Keratinocyte (primary cell): ENCODE results near the gene GRK6. TPM values are rescaled to one million over a fixed set of nuclear protein-coding genes. Genes with fewer than 3 reads are reported as not detected.
A peak's percentile ranks its signal among the peaks of the same experiment; 100 is the strongest.

ENCODE experiments used
- DNase-seq: peaks from one replicate; pipeline ENCODE4 v3.0.0-alpha.2; 2011; ENCODE audit warnings: low read depth, missing footprints, low spot score
- FAIRE-seq: peaks from 2 replicates; lab custom pipeline; 2011; peaks lifted over from hg19 to GRCh38; lab: Jason Lieb, UNC
- H2AFZ ChIP-seq: 2 replicates; pipeline ENCODE4 v1.6.0; 2012; ENCODE audit warnings: low read length, control low read depth, inconsistent platforms; ENCODE audit not compliant: control insufficient read depth
- H3K27ac ChIP-seq: 2 replicates; pipeline ENCODE4 v1.5.1; 2011; ENCODE audit warnings: low read length; ENCODE audit not compliant: control insufficient read depth, insufficient read depth
- H3K27me3 ChIP-seq: 3 replicates; pipeline ENCODE4 v1.6.0; 2011; ENCODE audit warnings: low read length; ENCODE audit not compliant: control insufficient read depth, insufficient read depth; ENCODE audit errors: extremely low read depth
- H3K36me3 ChIP-seq, 2 experiments: 2 replicates in 1 of 2; 3 replicates in 1 of 2; pipeline ENCODE4 v1.5.1; 2011; ENCODE audit warnings: low read length in 2 of 2, mild to moderate bottlenecking in 1 of 2; ENCODE audit not compliant: control insufficient read depth in 2 of 2, insufficient read depth in 2 of 2; ENCODE audit errors: extremely low read depth in 1 of 2
- H3K4me1 ChIP-seq: 3 replicates; pipeline ENCODE4 v1.5.1; 2011; ENCODE audit warnings: low read length; ENCODE audit not compliant: control insufficient read depth, insufficient read depth; ENCODE audit errors: extremely low read depth
- H3K4me2 ChIP-seq: 3 replicates; pipeline ENCODE4 v1.6.0; 2011; ENCODE audit warnings: low read depth, low read length; ENCODE audit not compliant: control insufficient read depth, insufficient read depth; ENCODE audit errors: extremely low read depth
- H3K4me3 ChIP-seq, 3 experiments: fragments of 200-600 bp in 1 of 3; sonication (generic) in 1 of 3; 2 replicates in 2 of 3; 3 replicates in 1 of 3; pipeline ENCODE4 v1.5.1; 2011 to 2016; ENCODE audit warnings: low read length in 3 of 3, mild to moderate bottlenecking in 3 of 3, control low read depth in 2 of 3, inconsistent platforms in 1 of 3, low read depth in 1 of 3, mixed read lengths in 1 of 3, mixed run types in 1 of 3, moderate library complexity in 1 of 3; ENCODE audit not compliant: control insufficient read depth in 2 of 3, insufficient read depth in 2 of 3; ENCODE audit errors: extremely low read depth in 1 of 3
- H3K79me2 ChIP-seq: 2 replicates; pipeline ENCODE4 v1.6.0; 2012; ENCODE audit warnings: low read length; ENCODE audit not compliant: control insufficient read depth, insufficient read depth
- H3K9ac ChIP-seq: 3 replicates; pipeline ENCODE4 v1.6.0; 2011; ENCODE audit warnings: low read length; ENCODE audit not compliant: control insufficient read depth, insufficient read depth; ENCODE audit errors: extremely low read depth
- H3K9me1 ChIP-seq: 3 replicates; pipeline ENCODE4 v1.6.0; 2011; ENCODE audit warnings: low read length; ENCODE audit not compliant: control insufficient read depth, insufficient read depth; ENCODE audit errors: extremely low read depth
- H3K9me3 ChIP-seq: 2 replicates; pipeline ENCODE4 v1.5.1; 2012; ENCODE audit warnings: low read depth, low read length; ENCODE audit not compliant: control insufficient read depth
- H4K20me1 ChIP-seq: 3 replicates; pipeline ENCODE4 v1.6.0; 2011; ENCODE audit warnings: low read length; ENCODE audit not compliant: control insufficient read depth, insufficient read depth; ENCODE audit errors: extremely low read depth
- CTCF ChIP-seq, 3 experiments: IDR thresholded peaks in 1 of 3; conservative IDR thresholded peaks in 1 of 3; optimal IDR thresholded peaks in 1 of 3; 2 replicates in 2 of 3; 3 replicates in 1 of 3; pipeline versions ENCODE3 to v1.5.1; 2011; ENCODE audit warnings: low read length in 3 of 3, mild to moderate bottlenecking in 3 of 3, moderate library complexity in 2 of 3, control low read depth in 1 of 3, inconsistent platforms in 1 of 3; ENCODE audit not compliant: insufficient read depth in 2 of 3; ENCODE audit errors: extremely low read depth in 1 of 3
- EZH2 ChIP-seq: IDR thresholded peaks from one replicate; pipeline ENCODE4 v1.6.1; 2012; ENCODE audit warnings: inconsistent platforms, mild to moderate bottlenecking, low read length, moderate library complexity
- dilution Hi-C: fragments of 300-500 bp; cut with MboI; formaldehyde crosslinking; loops from one replicate; pipeline ENCODE4 v1.7.0; 2020; ENCODE audit warnings: low sequenced_read_pairs; ENCODE audit not compliant: extremely low pct_ligation_motif_present
- polyA plus RNA-seq, 5 experiments: library from polyadenylated mRNA; depleted of rRNA in 3 of 5; stranded (reverse) in 3 of 5; stranded (forward) in 1 of 5; unstranded in 1 of 5; fragments of >200 nt; gene quantifications; 1 replicate in 1 of 5; 2 replicates in 3 of 5; 3 replicates in 1 of 5; pipeline versions ENCODE4 v1.2.1 to v1.2.3, GENCODE V29; 2011 to 2012; ENCODE audit warnings: missing spikeins in 2 of 5, low read depth in 1 of 5, low replicate concordance in 1 of 5

GRK6 gene
- polyA plus RNA-seq, 1 donor (not counting 4 experiments of a cell fraction or from before 2014, with no cell fraction given): 29.9 TPM

DNA sequence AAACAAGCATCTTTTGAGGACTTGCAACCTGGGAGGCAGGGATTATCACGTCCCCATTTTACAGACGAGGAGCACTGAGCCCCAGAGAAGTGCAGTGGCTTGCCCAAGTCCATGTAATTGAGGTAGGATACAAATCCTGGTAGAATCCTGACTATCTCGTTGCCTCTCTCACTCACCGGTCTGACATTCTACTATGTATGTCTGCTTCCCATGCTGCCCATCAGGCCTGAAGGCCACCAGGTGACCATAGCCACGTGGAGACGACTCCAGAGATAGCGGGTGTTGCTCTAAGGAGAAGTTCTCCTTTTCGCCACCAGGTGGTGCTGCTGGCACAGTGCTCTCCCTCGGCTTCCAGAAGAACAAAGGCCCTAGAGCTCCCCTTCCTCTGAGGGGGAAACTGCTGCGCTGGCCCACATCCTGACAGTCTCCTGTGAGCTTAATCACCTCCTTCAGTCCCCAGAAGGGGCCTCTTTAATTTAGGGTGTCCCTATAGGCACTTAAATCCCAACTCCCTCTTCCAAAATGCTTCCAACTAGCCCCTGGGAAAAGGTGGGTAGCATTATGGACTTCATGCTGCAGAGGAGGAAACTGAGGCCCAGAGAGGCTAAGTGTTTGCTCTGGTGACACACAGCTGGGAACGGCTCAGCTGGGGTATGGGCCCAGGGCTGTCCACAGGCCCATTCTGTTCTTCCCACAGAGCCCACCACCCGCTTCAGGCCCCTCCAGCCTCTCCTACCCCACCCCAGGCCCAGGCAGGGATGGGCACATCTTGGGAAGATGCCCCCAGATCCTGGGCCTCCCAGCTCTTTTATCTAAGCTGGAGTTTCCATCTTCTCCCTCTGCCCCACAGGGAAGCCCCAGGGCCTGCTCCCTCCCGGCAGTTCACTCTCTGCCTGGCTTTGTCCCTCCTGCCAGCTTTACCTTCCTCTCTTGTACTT is 35.8 kb upstream of the GRK6 start:
- no peak for DNase-seq
- Histone ChIP-seq H3K27me3 (no peaks in the 10 kb centered on the region), H3K9me3 (no peaks in the 10 kb centered on the region), H3K9me1 (no peaks in the 10 kb centered on the region), H3K4me1 (peaks cover 34% of the 10 kb centered on the region), H4K20me1 (peaks cover 2% of the 10 kb centered on the region), H2AFZ (no peak overlapping the region), H3K79me2 (no peaks in the 10 kb centered on the region), H3K4me2 (peak overlapping the region; percentile 80), H3K4me3 (peak overlapping the region in 1 of 3 experiments; percentile 40), H3K27ac (peak overlapping the region; percentile 91), H3K9ac (peak overlapping the region; percentile 76), H3K36me3 (no peaks in the 10 kb centered on the region)
- TF ChIP-seq CTCF (optimal IDR thresholded peaks at IDR 0.05 in 1 of 3, IDR thresholded peaks at IDR 0.05 in 1 of 3, conservative IDR thresholded peaks at IDR 0.05 in 1 of 3; ENCODE audit: extremely low read depth in 1 of 3, insufficient read depth in 2 of 3, low read length in 3 of 3) (peak in 2 of 3 experiments; percentile 97 to 98), EZH2 (no peak)
- FAIRE-seq: peak; percentile 78
- dilution Hi-C loops: no loop called here

- no peak for DNase-seq
- no peaks in the 10 kb centered on the region for H3K36me3 ChIP-seq
- no peak overlapping the region for H2AFZ ChIP-seq
- H3K79me2 ChIP-seq: no peaks in the 10 kb centered on the region
- H3K27me3 ChIP-seq: no peaks in the 10 kb centered on the region
- no peak overlapping the region for H3K4me3 ChIP-seq
- H3K27ac ChIP-seq: no peak overlapping the region
- no peak for TF ChIP-seq EZH2
- no peak for TF ChIP-seq CTCF (optimal IDR thresholded peaks at IDR 0.05 in 1 of 3, IDR thresholded peaks at IDR 0.05 in 1 of 3, conservative IDR thresholded peaks at IDR 0.05 in 1 of 3; ENCODE audit: extremely low read depth in 1 of 3, insufficient read depth in 2 of 3, low read length in 3 of 3)
- no peak overlapping the region for H3K9ac ChIP-seq
- no peak overlapping the region for H3K4me2 ChIP-seq
- no peak for FAIRE-seq
- H3K4me1 ChIP-seq: peaks cover 29% of the 10 kb centered on the region
- no peaks in the 10 kb centered on the region for H3K9me1 ChIP-seq
- H4K20me1 ChIP-seq: peaks cover 2% of the 10 kb centered on the region
- dilution Hi-C loops: no loop called here
- H3K9me3 ChIP-seq: no peaks in the 10 kb centered on the region
Observed at GRCh38 chr5:177392765-177393164, 33.7 kb upstream of the GRK6 start.
